Measurements from ENCODE around the gene ZNF559. TPM values are rescaled to one million over a fixed set of nuclear protein-coding genes. Genes with fewer than 3 reads are reported as not detected.

ZNF559 gene
- total RNA-seq, result 7.4 and 14.2 TPM in 2 replicates

DNA sequence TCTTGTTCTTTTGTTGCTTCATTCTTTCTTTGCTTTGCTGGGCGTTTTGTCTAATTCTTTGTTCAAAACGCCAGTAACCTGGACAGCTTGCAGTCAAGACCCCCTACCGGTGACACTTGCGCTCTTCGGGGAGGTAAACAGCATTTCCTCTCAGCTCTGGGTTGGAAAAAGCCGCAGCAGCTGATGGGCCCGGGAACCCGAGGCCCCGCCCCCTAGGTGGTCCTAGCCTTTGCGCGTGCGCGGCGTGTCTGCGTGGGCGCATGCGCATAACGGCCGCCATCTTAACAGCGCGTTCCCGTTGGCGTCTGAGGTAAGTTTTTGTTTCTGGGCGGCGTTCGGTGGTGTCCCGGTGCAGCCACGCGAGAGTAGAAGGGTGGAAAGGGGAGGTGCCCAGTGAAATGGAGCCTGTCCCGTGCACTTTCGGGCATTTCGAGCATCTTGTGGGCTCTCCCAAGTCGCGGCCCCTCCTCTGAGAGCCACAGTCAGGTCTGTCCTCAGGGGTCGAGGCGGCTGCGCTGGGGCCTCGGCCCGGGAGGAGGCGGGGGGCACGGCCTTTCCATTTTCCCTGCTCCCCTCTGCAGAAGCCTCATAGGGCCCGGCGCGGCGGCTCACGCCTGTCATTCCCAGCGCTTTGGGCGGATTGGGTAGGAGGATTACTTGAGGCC lies at the start of gene ZNF559:
ZNF559 (plus strand) TSS at position 261 of the 665 bp plus-strand sequence. CDS start 14,371 bp downstream, outside the sequence.

DNA sequence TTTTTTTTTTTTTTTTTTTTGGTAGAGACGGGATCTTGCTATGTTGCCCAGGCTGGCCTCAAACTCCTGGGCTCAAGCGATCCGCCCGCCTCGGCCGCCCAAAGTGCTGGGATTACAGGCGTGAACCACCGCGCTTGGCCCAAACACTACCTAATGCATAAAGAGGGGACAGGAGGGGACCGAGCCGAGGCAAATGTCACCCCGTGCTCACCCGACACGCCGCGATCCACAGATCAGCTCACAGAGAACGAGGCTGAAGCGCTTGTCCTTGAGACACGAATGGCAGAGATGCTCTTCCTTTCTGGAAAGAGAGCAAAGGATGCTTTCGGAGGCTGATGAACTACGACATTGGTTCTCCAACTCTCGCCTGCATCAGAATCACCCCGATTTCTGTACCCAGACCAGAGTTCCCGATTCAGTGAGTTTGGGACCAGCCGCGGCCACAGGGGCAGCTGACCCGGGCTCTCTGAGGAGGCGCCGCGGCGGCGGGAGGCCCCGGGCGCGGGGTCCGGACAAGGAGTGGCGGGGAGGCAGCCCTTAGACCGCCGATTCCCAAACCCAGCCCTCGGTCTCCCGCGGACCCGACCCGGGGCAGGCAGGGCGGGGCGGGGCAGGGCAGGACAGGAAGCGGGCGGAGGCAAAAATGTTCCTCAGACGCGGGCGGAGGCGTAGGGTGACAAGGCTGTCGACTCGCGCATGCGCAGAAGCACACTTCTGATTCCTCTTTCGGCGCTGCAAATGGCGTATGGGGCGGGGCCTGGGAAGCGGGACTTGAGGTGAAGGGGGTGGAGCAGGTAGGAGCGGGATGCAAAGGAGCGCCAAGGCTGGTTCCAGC lies 14.6 kb upstream of the ZNF559 start, which contains the start of gene ZNF699:
ZNF699 (minus strand) TSS at position 700 of the 835 bp plus-strand sequence. CDS start 4,719 bp downstream, outside the sequence.

DNA sequence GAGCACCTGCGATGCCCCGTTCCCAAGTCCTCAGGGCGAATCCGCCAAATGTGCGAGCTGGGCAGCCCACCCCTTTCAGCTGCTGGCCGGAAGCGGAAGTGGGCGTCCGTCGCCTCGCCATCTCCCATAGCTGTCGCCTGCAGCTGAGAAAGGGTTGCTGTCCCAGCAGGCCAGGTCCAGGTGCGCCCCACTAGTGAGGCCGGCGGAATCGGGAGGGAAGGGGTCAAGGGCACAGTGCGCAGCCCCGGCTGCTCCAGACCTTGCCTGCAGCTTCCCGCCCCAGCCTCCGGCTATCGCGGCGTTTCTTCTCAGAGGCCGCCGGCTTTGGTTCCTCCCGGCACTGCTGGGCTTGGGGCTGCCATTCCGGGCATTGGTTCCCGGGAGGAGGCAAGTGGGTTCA lies 38.9 kb downstream of the ZNF559 start, which contains the start of gene ZNF177:
ZNF177 (plus strand) TSS at position 109 of the 400 bp plus-strand sequence. CDS start 15,299 bp downstream, outside the sequence.

Other genes with a start within 250 kb of the ZNF559 start
- not detected in 2 replicates for gene OR1M1, start 237.1 kb upstream of the ZNF559 start, total RNA-seq
- gene OR7G2, start 216.7 kb upstream of the ZNF559 start, total RNA-seq, result not detected in 2 replicates
- not detected in 2 replicates for gene OR7G1, start 208.4 kb upstream of the ZNF559 start, total RNA-seq
- gene OR7G3, start 197.2 kb upstream of the ZNF559 start, total RNA-seq, result not detected in 2 replicates
- 14.6 and 15.2 TPM in 2 replicates for gene ZNF317, start 183.8 kb upstream of the ZNF559 start, total RNA-seq
- not detected in 2 replicates for gene OR7D2, start 145.2 kb upstream of the ZNF559 start, total RNA-seq
- not detected in 2 replicates for gene OR7D4, start 104.6 kb upstream of the ZNF559 start, total RNA-seq
- not detected in 2 replicates for gene OR7E24, start 73.2 kb upstream of the ZNF559 start, total RNA-seq
- gene ZNF699, start 14.3 kb upstream of the ZNF559 start, total RNA-seq, result 4.3 and 5.6 TPM in 2 replicates
- gene ZNF177, start 38.8 kb downstream of the ZNF559 start, total RNA-seq, result 0.09 and 1.2 TPM in 2 replicates
- gene ZNF266, start 111.4 kb downstream of the ZNF559 start, total RNA-seq, result 7.3 and 7.7 TPM in 2 replicates
- gene ZNF560, start 174.4 kb downstream of the ZNF559 start, total RNA-seq, result 0.58 and 4.0 TPM in 2 replicates
- gene ZNF426, start 214.5 kb downstream of the ZNF559 start, total RNA-seq, result 13.2 and 14.7 TPM in 2 replicates